HepG2 (cell line): ENCODE data around the gene MIF4GD. TPM values are rescaled to one million over a fixed set of nuclear protein-coding genes. Genes with fewer than 3 reads are reported as not detected.

Experiments used
- JUN ChIP-seq: sonication (generic); formaldehyde crosslinking; IDR thresholded peaks from 2 replicates; pipeline ENCODE4 v1.4.0; 2020; ENCODE audit warnings: mild to moderate bottlenecking, missing genetic modification reagents
- JUND ChIP-seq: sonication (generic); formaldehyde crosslinking; IDR thresholded peaks from 2 replicates; pipeline ENCODE4 v1.8.0; 2022; ENCODE audit warnings: mild to moderate bottlenecking, missing genetic modification reagents
- MAFG ChIP-seq: sonication (generic); formaldehyde crosslinking; IDR thresholded peaks from 2 replicates; pipeline ENCODE4 v1.5.1; 2020; ENCODE audit warnings: mild to moderate bottlenecking, missing genetic modification reagents
- NFIB ChIP-seq: sonication (generic); formaldehyde crosslinking; IDR thresholded peaks from 2 replicates; pipeline ENCODE4 v1.9.0; 2021; ENCODE audit warnings: missing genetic modification reagents, mild to moderate bottlenecking, borderline replicate concordance
- RBM39 ChIP-seq: fragments of 200-400 bp; formaldehyde crosslinking; IDR thresholded peaks from one replicate; pipeline ENCODE4 v1.6.1; 2018; ENCODE audit warnings: antibody characterized with exemption, mild to moderate bottlenecking, low read depth, low read length; ENCODE audit not compliant: poor library complexity, severe bottlenecking
- ZNF775 ChIP-seq: sonication (generic); formaldehyde crosslinking; IDR thresholded peaks from 2 replicates; pipeline ENCODE4 v1.4.0; 2020; ENCODE audit warnings: missing genetic modification reagents, mild to moderate bottlenecking, moderate library complexity, borderline replicate concordance
- polyA plus RNA-seq, 8 experiments: library from polyadenylated mRNA; depleted of rRNA in 3 of 8; stranded (reverse) in 7 of 8; unstranded in 1 of 8; fragments of >200 nt; fragmentation: Illumina TruSeq in 4 of 8; extraction: Trizol in 4 of 8; gene quantifications; 2 replicates each; pipeline versions ENCODE4 v1.2.1 to v1.2.3, GENCODE V29; 2011 to 2016; ENCODE audit warnings: low read depth in 4 of 8, missing spikeins in 1 of 8, mixed read lengths in 1 of 8; ENCODE audit not compliant: insufficient read depth in 1 of 8
- total RNA-seq, 5 experiments: library from RNA; depleted of rRNA; stranded (reverse); fragments of >200 nt; fragmentation: Illumina TruSeq; extraction: Trizol; gene quantifications; 2 replicates each; pipeline ENCODE4 v1.2.3, GENCODE V29; 2016; ENCODE audit warnings: low read depth in 1 of 5
- TF ChIP-seq, protein P1 (sequence below), 2 experiments: IDR thresholded peaks; 2 replicates each; pipeline ENCODE4 v1.6.1; 2011 to 2012; ENCODE audit warnings: low read length in 2 of 2, borderline replicate concordance in 1 of 2, low read depth in 1 of 2, mild to moderate bottlenecking in 1 of 2, moderate library complexity in 1 of 2
- TF ChIP-seq, protein P2 (sequence below): sonication (generic); formaldehyde crosslinking; IDR thresholded peaks from 2 replicates; pipeline ENCODE4 v1.4.0; 2020; ENCODE audit warnings: mild to moderate bottlenecking, low read depth, missing genetic modification reagents
- TF ChIP-seq, protein P3 (sequence below): sonication (generic); formaldehyde crosslinking; IDR thresholded peaks from 2 replicates; pipeline ENCODE4 v1.4.0; 2020; ENCODE audit warnings: mild to moderate bottlenecking, missing genetic modification reagents
- TF ChIP-seq, protein P4 (sequence below): sonication (generic); formaldehyde crosslinking; IDR thresholded peaks from 2 replicates; pipeline ENCODE4 v1.5.0; 2020; ENCODE audit warnings: missing genetic modification reagents
- TF ChIP-seq, protein P5 (sequence below): sonication (generic); formaldehyde crosslinking; IDR thresholded peaks from 2 replicates; pipeline ENCODE4 v1.4.0; 2020; ENCODE audit warnings: mild to moderate bottlenecking, missing genetic modification reagents

MIF4GD gene
- total and polyA plus RNA-seq, 2 of the 13 experiments (the other 11 are each of a cell fraction or from before 2014, with no cell fraction given) = 14.0 to 28.0 TPM

DNA sequence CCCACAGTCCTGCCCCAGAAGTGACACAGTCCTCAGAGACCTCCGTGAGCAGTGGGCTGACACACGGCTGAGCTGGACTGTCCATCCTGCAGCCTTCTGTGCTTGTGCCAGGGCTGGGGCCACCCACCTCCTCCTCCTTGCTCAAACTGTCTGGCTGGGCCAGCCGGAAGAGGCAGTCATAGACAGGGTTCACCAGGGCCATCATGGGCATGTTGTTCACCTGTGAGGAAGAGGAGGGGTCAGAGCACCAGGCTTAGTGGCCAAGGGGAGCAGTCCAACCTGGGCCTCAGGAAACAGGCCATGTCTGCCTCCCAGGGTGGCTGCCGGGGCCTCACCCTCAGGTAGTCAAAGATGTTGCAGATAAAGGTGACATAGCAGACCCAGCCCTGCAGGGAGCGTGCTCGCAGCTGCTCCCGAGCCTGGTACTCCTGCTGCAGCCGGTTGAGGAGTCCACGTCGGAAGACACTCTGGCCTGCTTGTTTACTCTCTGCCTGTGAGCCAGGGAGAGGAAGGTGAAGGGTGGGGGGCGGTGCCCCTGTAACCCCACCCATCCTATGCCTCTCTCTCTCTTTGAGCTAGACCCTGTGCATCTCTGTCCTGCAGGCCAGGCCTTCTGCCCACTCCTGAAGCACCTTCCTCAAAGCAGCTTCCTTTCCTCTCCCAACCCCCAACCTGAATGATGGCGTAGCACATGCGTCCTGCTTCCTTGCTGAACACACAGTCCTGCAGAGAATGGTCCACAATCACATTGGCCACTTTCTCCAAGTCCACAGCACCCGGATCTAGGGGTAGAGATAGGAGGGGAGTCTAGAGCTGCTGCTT, 3.4 kb downstream of the MIF4GD start (continued):
- TF ChIP-seq, protein P1, sequence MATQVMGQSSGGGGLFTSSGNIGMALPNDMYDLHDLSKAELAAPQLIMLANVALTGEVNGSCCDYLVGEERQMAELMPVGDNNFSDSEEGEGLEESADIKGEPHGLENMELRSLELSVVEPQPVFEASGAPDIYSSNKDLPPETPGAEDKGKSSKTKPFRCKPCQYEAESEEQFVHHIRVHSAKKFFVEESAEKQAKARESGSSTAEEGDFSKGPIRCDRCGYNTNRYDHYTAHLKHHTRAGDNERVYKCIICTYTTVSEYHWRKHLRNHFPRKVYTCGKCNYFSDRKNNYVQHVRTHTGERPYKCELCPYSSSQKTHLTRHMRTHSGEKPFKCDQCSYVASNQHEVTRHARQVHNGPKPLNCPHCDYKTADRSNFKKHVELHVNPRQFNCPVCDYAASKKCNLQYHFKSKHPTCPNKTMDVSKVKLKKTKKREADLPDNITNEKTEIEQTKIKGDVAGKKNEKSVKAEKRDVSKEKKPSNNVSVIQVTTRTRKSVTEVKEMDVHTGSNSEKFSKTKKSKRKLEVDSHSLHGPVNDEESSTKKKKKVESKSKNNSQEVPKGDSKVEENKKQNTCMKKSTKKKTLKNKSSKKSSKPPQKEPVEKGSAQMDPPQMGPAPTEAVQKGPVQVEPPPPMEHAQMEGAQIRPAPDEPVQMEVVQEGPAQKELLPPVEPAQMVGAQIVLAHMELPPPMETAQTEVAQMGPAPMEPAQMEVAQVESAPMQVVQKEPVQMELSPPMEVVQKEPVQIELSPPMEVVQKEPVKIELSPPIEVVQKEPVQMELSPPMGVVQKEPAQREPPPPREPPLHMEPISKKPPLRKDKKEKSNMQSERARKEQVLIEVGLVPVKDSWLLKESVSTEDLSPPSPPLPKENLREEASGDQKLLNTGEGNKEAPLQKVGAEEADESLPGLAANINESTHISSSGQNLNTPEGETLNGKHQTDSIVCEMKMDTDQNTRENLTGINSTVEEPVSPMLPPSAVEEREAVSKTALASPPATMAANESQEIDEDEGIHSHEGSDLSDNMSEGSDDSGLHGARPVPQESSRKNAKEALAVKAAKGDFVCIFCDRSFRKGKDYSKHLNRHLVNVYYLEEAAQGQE (IDR thresholded peaks at IDR 0.05; ENCODE audit: borderline replicate concordance in 1 of 2, low read depth in 1 of 2, low read length in 2 of 2) = no peak; a peak in 1 of 4 replicates
- TF ChIP-seq, protein P2, sequence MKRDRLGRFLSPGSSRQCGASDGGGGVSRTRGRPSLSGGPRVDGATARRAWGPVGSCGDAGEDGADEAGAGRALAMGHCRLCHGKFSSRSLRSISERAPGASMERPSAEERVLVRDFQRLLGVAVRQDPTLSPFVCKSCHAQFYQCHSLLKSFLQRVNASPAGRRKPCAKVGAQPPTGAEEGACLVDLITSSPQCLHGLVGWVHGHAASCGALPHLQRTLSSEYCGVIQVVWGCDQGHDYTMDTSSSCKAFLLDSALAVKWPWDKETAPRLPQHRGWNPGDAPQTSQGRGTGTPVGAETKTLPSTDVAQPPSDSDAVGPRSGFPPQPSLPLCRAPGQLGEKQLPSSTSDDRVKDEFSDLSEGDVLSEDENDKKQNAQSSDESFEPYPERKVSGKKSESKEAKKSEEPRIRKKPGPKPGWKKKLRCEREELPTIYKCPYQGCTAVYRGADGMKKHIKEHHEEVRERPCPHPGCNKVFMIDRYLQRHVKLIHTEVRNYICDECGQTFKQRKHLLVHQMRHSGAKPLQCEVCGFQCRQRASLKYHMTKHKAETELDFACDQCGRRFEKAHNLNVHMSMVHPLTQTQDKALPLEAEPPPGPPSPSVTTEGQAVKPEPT (CRISPR knock-in tag) = peak; percentile 43; the same call in 1 of the 2 replicates
- no peak for TF ChIP-seq NFIB
- TF ChIP-seq JUND (CRISPR knock-in tag) = peak; percentile 45; the same call in 1 of the 2 replicates
- TF ChIP-seq, protein P3, sequence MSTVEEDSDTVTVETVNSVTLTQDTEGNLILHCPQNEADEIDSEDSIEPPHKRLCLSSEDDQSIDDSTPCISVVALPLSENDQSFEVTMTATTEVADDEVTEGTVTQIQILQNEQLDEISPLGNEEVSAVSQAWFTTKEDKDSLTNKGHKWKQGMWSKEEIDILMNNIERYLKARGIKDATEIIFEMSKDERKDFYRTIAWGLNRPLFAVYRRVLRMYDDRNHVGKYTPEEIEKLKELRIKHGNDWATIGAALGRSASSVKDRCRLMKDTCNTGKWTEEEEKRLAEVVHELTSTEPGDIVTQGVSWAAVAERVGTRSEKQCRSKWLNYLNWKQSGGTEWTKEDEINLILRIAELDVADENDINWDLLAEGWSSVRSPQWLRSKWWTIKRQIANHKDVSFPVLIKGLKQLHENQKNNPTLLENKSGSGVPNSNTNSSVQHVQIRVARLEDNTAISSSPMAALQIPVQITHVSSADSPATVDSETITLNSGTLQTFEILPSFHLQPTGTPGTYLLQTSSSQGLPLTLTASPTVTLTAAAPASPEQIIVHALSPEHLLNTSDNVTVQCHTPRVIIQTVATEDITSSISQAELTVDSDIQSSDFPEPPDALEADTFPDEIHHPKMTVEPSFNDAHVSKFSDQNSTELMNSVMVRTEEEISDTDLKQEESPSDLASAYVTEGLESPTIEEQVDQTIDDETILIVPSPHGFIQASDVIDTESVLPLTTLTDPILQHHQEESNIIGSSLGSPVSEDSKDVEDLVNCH (CRISPR knock-in tag) = no peak
- TF ChIP-seq ZNF775 (CRISPR knock-in tag) = no peak
- TF ChIP-seq, protein P4, sequence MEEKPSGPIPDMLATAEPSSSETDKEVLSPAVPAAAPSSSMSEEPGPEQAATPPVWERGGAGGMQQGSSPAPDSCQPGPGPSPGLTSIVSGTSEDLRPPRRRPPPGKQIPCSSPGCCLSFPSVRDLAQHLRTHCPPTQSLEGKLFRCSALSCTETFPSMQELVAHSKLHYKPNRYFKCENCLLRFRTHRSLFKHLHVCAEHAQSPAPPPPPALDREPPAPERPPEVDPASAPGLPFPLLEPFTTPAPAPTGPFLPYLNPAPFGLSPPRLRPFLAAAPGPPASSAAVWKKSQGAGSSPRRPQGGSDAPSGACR (CRISPR knock-in tag) = peak; percentile 81; the same call in 1 of the 2 replicates
- TF ChIP-seq JUN (CRISPR knock-in tag) = no peak
- TF ChIP-seq MAFG = no peak
- TF ChIP-seq, protein P5, sequence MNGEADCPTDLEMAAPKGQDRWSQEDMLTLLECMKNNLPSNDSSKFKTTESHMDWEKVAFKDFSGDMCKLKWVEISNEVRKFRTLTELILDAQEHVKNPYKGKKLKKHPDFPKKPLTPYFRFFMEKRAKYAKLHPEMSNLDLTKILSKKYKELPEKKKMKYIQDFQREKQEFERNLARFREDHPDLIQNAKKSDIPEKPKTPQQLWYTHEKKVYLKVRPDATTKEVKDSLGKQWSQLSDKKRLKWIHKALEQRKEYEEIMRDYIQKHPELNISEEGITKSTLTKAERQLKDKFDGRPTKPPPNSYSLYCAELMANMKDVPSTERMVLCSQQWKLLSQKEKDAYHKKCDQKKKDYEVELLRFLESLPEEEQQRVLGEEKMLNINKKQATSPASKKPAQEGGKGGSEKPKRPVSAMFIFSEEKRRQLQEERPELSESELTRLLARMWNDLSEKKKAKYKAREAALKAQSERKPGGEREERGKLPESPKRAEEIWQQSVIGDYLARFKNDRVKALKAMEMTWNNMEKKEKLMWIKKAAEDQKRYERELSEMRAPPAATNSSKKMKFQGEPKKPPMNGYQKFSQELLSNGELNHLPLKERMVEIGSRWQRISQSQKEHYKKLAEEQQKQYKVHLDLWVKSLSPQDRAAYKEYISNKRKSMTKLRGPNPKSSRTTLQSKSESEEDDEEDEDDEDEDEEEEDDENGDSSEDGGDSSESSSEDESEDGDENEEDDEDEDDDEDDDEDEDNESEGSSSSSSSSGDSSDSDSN (CRISPR knock-in tag) = peak; percentile 86
- peak; percentile 90 for TF ChIP-seq RBM39
